GM12865 (cell line): Measurements from ENCODE around the gene PGS1.

Experiments used
- DNase-seq: peaks from one replicate; pipeline ENCODE4 v3.0.0; 2010; ENCODE audit warnings: low read depth
- H3K4me3 ChIP-seq: 2 replicates; pipeline ENCODE4 v1.5.1; 2011; ENCODE audit warnings: mild to moderate bottlenecking, low read depth, low read length, control low read depth
- CTCF ChIP-seq: IDR thresholded peaks from 2 replicates; pipeline ENCODE4 v1.5.1; 2011; ENCODE audit warnings: low read length, control low read depth, low read depth, inconsistent platforms; ENCODE audit not compliant: insufficient read depth; ENCODE audit errors: missing control alignments

PGS1 gene

DNA sequence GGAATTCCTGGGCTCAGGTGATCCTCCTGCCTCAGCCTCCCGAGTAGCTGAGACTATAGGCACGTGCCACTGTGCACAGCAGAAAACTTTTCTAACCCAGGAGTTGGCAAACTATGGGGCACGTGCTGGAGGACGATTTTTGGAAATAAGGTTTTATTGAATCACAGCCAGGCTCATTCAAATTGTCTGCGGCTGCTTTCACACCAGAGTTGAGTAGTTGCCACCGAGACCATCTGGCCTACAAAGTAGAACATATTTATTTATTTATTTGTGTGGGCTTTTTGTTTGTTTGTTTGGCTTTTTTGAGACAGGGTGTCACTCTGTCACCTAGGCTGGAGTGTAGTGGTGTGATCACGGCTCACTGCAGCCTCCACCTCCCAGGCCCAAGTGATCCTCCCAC is 7.4 kb upstream of the PGS1 start:
- no peak for DNase-seq
- H3K4me3 ChIP-seq: no peak overlapping the region
- no peak for TF ChIP-seq CTCF

- no peak for TF ChIP-seq CTCF
- H3K4me3 ChIP-seq: no peak overlapping the region
- no peak for DNase-seq
Observed at GRCh38 chr17:78372841-78373240, 5.6 kb upstream of the PGS1 start.

DNA sequence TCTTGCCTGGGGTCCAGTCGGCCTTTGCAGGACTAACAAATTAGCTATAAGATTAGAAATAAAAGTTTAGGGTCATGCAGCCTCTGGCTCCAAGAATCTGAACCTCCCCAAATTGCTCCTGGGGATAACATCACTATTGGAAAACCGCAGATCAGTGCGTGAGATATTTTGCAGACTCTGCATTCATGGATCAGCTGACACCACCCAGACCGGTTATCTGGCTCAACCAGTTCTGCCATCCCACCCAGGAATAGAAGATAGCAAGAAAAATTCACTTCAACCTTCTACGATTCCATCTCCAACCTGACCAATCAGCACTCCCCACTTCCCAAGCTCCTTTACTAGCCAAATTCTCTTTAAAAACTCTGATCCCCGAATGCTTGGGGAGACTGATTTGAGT is 4.3 kb upstream of the PGS1 start:
- no peak overlapping the region for H3K4me3 ChIP-seq
- TF ChIP-seq CTCF: no peak
- DNase-seq: no peak

DNA sequence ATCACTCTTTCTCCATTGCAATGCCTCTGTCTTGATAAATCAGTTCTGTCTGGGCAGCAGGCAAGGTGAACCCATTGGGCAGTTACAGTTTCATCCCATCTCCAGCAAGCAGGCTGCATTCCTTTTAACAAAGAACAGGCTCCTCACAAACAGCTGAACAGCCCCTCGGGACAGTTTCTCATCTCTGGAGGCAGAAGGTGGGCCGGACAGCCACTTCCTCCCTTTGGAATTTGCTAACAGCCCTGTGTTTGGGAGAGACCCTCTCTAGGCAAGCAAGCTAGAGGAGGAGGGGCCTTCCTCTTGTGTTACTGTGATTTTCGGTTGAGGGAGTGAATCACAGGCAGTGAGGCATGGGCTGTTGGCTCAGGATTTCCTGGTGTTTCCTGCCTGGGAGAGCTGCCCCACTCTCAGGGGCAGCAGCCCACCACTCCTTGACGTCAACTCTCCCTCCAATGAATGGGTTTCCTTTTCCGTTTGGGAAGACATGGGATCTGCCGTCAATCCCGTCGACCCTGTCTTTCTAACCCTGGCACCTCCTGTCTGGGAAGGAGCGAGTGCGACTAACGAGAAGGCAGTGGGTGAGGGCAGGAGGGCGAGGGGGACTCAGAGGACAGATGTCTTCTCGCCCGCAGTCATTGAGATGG is 3.7 kb upstream of the PGS1 start:
- no peak for DNase-seq
- H3K4me3 ChIP-seq: no peak overlapping the region
- no peak for TF ChIP-seq CTCF

DNA sequence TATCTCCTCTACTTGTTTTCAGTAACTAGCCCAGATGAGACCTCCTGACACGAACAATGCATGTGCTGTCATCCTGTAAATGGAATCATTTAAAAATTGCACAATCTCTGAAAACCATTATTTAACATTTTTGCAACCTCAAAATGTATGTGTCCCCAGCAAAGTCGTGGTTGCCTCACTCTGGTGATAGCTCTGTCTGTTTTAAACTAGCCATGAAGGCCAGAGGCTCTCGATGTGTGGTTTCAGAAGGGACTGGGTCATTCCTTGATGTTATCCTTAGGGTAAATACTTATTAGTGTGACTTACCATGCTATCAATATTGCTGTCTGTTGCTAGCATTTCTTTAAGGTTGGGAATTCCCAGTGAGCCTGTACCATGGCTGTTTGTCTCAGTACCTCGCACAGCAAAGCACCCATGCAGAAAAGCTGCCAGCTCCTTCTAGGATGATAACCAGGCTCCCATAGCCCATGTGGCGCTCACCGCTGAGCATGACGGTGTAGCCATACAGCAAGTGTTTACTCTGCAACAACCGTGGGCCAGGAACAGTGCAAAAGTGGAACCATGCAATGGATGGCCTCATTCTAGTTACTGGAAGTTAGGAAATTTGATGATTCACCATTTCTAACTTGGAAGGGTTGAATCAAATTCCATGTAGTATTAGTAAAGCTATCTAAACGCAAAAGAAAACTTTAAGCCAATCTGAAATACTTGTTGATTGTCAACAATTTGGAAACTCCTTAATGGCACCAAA is 2.9 kb upstream of the PGS1 start:
- no peak overlapping the region for H3K4me3 ChIP-seq

DNA sequence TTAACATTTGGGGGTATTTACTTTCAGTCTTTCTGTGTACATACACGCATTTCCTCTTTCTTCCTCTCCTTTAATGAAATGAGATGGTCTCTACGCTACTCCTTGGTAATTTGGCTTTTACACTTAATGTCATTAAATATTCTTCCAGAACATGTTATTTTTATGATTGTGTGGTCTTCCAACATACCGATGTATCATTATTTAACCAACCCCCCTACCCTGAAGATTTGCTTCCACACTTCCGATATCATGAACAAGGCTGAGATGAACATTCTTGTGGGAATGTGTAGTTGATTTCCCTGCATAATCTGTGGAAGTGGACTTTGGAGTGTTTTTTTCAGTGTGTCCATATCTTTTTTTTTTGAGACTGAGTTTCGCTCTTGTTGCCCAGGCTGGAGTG is 2.3 kb upstream of the PGS1 start:
- DNase-seq: no peak
- no peak for TF ChIP-seq CTCF
- H3K4me3 ChIP-seq: no peak overlapping the region

More for the DNA sequence above, 2.9 kb upstream of the PGS1 start:
- no peak for TF ChIP-seq CTCF
- DNase-seq: no peak
